ENCODE results near the gene GOT1.

- no peak for TF ChIP-seq MLLT1 (IDR thresholded peaks at IDR 0.05)
- no peak for TF ChIP-seq FOS (IDR thresholded peaks at IDR 0.05; ENCODE audit: borderline replicate concordance, extremely low read depth, insufficient read length)
- TF ChIP-seq TCF12 (IDR thresholded peaks at IDR 0.05; ENCODE audit: low read depth, low read length) = no peak
- TF ChIP-seq CTCF (IDR thresholded peaks at IDR 0.05 in 2 of 3, conservative IDR thresholded peaks at IDR 0.05 in 1 of 3; ENCODE audit: control insufficient read depth in 2 of 3, extremely low read depth in 1 of 3, insufficient read depth in 1 of 3, low read depth in 3 of 3, low read length in 3 of 3) = no peak
- TF ChIP-seq ZBTB33 (IDR thresholded peaks at IDR 0.05) = no peak
- TF ChIP-seq ELK1 (IDR thresholded peaks at IDR 0.05; ENCODE audit: low read depth, low read length) = no peak
- no peak for TF ChIP-seq TBL1XR1 (IDR thresholded peaks at IDR 0.05; ENCODE audit: low read depth, low read length)
- TF ChIP-seq POLR2AphosphoS5 (IDR thresholded peaks at IDR 0.05; ENCODE audit: low read length) = no peak
- no peak for TF ChIP-seq SP1 (IDR thresholded peaks at IDR 0.05; ENCODE audit: low read depth, low read length)
Observed at GRCh38 chr10:99403674-99404073, 26.8 kb downstream of the GOT1 start.

All from GM12878 (cell line).